ENCODE measurements around the gene EID3. TPM values are rescaled to one million over a fixed set of nuclear protein-coding genes. Genes with fewer than 3 reads are reported as not detected.

The EID3 gene
- total and polyA plus RNA-seq, 2 of the 8 experiments (the other 6 are each of a cell fraction or from before 2014, with no cell fraction given): 1.2 to 2.8 TPM

GRCh38 chr12:104299842-104300481, 3.6 kb upstream of the EID3 start:
- Histone ChIP-seq H2BK15ac (ENCODE audit: low read length) (no peak overlapping the region), H3K27me3 (replicated peaks in 1 of 4; ENCODE audit: control insufficient read depth in 3 of 4, extremely low read depth in 1 of 4, insufficient read depth in 3 of 4, low read length in 3 of 4) (no peaks in the 10 kb centered on the region; a peak in 1 of 7 replicates), H3K4me3 (ENCODE audit: extremely low read depth in 1 of 4, insufficient read depth in 2 of 4, low read depth in 3 of 4, low read length in 4 of 4) (no peak overlapping the region), H3K27ac (ENCODE audit: low read depth, low read length) (no peak overlapping the region), H3K23me2 (ENCODE audit: low read depth, low read length) (peaks cover 8% of the 10 kb centered on the region; the same call in 1 of the 2 replicates), H3K9me3 (ENCODE audit: insufficient read depth in 2 of 2, low read depth in 1 of 2, low read length in 1 of 2) (no peaks in the 10 kb centered on the region), H4K5ac (ENCODE audit: insufficient read length, low read depth, low read length) (no peak overlapping the region), H3K79me2 (ENCODE audit: control insufficient read depth in 1 of 2, insufficient read depth in 2 of 2, low read length in 2 of 2) (peaks cover 14 to 74% of the 10 kb centered on the region in 2 experiments), H2BK5ac (ENCODE audit: low read depth, low read length) (no peak overlapping the region), H3K23ac (ENCODE audit: insufficient read length) (no peak overlapping the region), H4K8ac (ENCODE audit: extremely low read depth, insufficient read depth, low read length) (no peak overlapping the region), H2BK20ac (ENCODE audit: low read length) (no peak overlapping the region), H4K20me1 (replicated peaks in 1 of 2; ENCODE audit: control insufficient read depth in 1 of 2, insufficient read depth in 2 of 2, low read length in 2 of 2) (peaks cover 7 to 18% of the 10 kb centered on the region in 2 experiments), H3K9ac (replicated peaks in 1 of 4; ENCODE audit: extremely low read depth in 1 of 4, low read depth in 3 of 4, low read length in 3 of 4) (no peak overlapping the region), H3K79me1 (ENCODE audit: low read depth, low read length) (peaks cover 9% of the 10 kb centered on the region), H3K56ac (replicated peaks; ENCODE audit: insufficient read length, low read depth, low read length) (no peak overlapping the region), H3K18ac (ENCODE audit: extremely low read depth, low read length) (no peak overlapping the region), H2BK12ac (ENCODE audit: low read depth, low read length) (no peak overlapping the region), H4K91ac (replicated peaks; ENCODE audit: insufficient read length, low read length) (no peak overlapping the region), H3K4ac (replicated peaks; ENCODE audit: insufficient read length, low read depth, low read length) (no peak overlapping the region), H2BK120ac (replicated peaks; ENCODE audit: low read depth, low read length) (no peak overlapping the region), H2AK5ac (ENCODE audit: low read depth, low read length) (no peak overlapping the region), H3K4me2 (ENCODE audit: insufficient read depth in 1 of 2, low read depth in 2 of 2, low read length in 2 of 2) (no peak overlapping the region), H2AFZ (ENCODE audit: low read length) (no peak overlapping the region), H3K14ac (ENCODE audit: insufficient read length) (no peak overlapping the region), H3K4me1 (replicated peaks in 1 of 4; ENCODE audit: control insufficient read depth in 3 of 4, insufficient read depth in 4 of 4, low read length in 3 of 4) (peaks cover 4 to 13% (median 7%) of the 10 kb centered on the region in 4 experiments), H3K36me3 (ENCODE audit: control insufficient read depth in 2 of 4, insufficient read depth in 4 of 4, low read length in 3 of 4) (peaks cover 3 to 26% (median 6%) of the 10 kb centered on the region in 4 experiments)
- ChIA-PET CTCF (ENCODE audit: partially characterized antibody) (interaction anchor here (0.7 to 2.2 kb wide), 2 partner anchors 8 to 11 kb away, joined by 3 to 6 read pairs; no protein-coding TSS in a partner anchor), POLR2A (ENCODE audit: partially characterized antibody) (interaction anchor here (0.5 to 4.2 kb wide), 6 partner anchors 8 to 389 kb away, joined by 3 to 37 read pairs (median 4); no protein-coding TSS in a partner anchor)
- WGBS, 2 experiments (ENCODE audit: extremely low coverage in 1 of 2, insufficient coverage in 1 of 2, insufficient read length in 1 of 2, insufficient replicate concordance in 2 of 2, low coverage in 1 of 2, low lambda C conversion rate in 2 of 2, missing lambda C conversion rate in 1 of 2): 85% methylated on average over 6 of the region's 6 CpGs; no CpG with 5 or more reads in 1 of the 2 experiments
- FAIRE-seq (no peak), DNase-seq (ENCODE audit: low read depth in 1 of 2, low spot score in 2 of 2) (no peak)
- no peak for TF ChIP-seq GTF2F1 (IDR thresholded peaks at IDR 0.05; ENCODE audit: borderline replicate concordance, low read depth, low read length)
- no peak for TF ChIP-seq MAFK (IDR thresholded peaks at IDR 0.05; ENCODE audit: low read depth, low read length)
- TF ChIP-seq E2F6 (IDR thresholded peaks at IDR 0.05): no peak
- no peak for TF ChIP-seq POLR2AphosphoS5 (IDR thresholded peaks at IDR 0.05; ENCODE audit: low read depth, low read length)
- TF ChIP-seq CBX8 (IDR thresholded peaks at IDR 0.05; ENCODE audit: borderline replicate concordance, low read depth, low read length): no peak
- TF ChIP-seq CBX5 (IDR thresholded peaks at IDR 0.05; ENCODE audit: low read depth, low read length): no peak
- TF ChIP-seq SP4 (IDR thresholded peaks at IDR 0.05; ENCODE audit: low read length): no peak
- TF ChIP-seq HDAC6 (IDR thresholded peaks at IDR 0.05; ENCODE audit: low read depth, low read length): no peak
- TF ChIP-seq YY1 (IDR thresholded peaks at IDR 0.05; ENCODE audit: low read depth, low read length): no peak
- no peak for TF ChIP-seq CTBP2 (IDR thresholded peaks at IDR 0.05; ENCODE audit: borderline replicate concordance, insufficient read depth, insufficient read length, low read length)
- TF ChIP-seq JUN (IDR thresholded peaks at IDR 0.05; ENCODE audit: low read depth, low read length): no peak
- TF ChIP-seq BCL11A (IDR thresholded peaks at IDR 0.05; ENCODE audit: low read depth in 2 of 2, low read length in 2 of 2): no peak
- TF ChIP-seq RXRA (IDR thresholded peaks at IDR 0.05; ENCODE audit: insufficient read depth, low read depth, low read length): no peak
